Measurements from ENCODE around the gene CCDC187.

DNA sequence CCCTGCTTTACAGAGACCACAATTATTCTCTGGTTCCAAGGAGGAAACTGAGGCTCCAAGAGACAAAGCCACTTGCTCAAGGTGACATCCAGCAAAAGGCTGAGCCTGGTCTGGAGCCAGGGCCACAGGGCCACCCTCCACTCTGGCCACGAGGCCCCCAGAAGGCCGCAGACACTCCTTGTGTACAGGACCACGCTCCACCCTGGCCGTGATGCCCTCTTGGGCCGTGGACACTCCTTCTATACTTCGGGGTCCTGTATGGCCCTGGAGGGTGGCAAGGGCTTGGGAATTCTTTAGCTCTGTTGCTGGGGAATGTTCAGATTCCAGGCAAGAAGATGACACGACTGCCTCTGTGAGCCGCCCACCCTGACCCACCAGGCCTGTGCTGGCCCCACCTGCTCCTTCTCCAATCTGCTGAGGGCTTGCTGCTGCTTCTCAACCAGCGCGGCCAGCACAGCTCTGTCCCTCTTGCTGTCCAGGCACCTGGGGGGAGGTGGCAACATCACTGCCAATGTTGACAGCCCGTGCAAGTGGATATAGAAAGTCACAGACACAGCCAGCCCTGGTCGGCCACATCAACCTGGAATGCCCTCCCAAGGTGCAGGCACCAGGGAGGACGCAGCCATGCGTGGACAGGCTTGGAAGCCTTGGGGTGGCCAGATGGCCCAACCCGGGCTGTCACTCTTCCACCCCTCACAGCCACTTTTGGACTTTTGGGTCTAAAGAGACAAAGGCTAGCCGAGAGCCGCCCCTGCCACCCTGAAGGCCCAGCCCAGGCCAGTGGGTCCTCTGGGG lies 38.1 kb downstream of the CCDC187 start:
- TF ChIP-seq, protein P1, sequence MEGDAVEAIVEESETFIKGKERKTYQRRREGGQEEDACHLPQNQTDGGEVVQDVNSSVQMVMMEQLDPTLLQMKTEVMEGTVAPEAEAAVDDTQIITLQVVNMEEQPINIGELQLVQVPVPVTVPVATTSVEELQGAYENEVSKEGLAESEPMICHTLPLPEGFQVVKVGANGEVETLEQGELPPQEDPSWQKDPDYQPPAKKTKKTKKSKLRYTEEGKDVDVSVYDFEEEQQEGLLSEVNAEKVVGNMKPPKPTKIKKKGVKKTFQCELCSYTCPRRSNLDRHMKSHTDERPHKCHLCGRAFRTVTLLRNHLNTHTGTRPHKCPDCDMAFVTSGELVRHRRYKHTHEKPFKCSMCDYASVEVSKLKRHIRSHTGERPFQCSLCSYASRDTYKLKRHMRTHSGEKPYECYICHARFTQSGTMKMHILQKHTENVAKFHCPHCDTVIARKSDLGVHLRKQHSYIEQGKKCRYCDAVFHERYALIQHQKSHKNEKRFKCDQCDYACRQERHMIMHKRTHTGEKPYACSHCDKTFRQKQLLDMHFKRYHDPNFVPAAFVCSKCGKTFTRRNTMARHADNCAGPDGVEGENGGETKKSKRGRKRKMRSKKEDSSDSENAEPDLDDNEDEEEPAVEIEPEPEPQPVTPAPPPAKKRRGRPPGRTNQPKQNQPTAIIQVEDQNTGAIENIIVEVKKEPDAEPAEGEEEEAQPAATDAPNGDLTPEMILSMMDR (IDR thresholded peaks at IDR 0.05), result no peak
- no peak for TF ChIP-seq POLR2A (IDR thresholded peaks at IDR 0.05)
